ENCODE results near the gene ITCH. TPM values are rescaled to one million over a fixed set of nuclear protein-coding genes. Genes with fewer than 3 reads are reported as not detected.

ITCH gene
- polyA plus RNA-seq, 3 donors = 13.3 to 26.6 (median 19.9) TPM

GRCh38 chr20:34559311-34560140 lies 196.5 kb downstream of the ITCH start:
- H2AFZ ChIP-seq (ENCODE audit: insufficient read depth, low read depth, low read length, poor library complexity, severe bottlenecking) = no peak overlapping the region
- H4K20me1 ChIP-seq (ENCODE audit: insufficient read depth, low read length) = no peaks in the 10 kb centered on the region
- no peaks in the 10 kb centered on the region for H3K27me3 ChIP-seq (ENCODE audit: control insufficient read depth in 2 of 2, insufficient read depth in 2 of 2, low read length in 2 of 2)
- peaks cover 3% of the 10 kb centered on the region in 2 donors for H3K36me3 Mint-ChIP-seq
- no peak overlapping the region for H3K4me3 ChIP-seq (replicated peaks in 1 of 3; ENCODE audit: low read depth in 2 of 3, low read length in 3 of 3)
- H3K79me2 ChIP-seq (ENCODE audit: insufficient read depth, low read length) = no peaks in the 10 kb centered on the region
- no peak overlapping the region for H3K27ac ChIP-seq (ENCODE audit: low read depth in 1 of 2, low read length in 2 of 2)
- 91% methylated on average over 37 of the region's 43 CpGs for WGBS (ENCODE audit: insufficient coverage)
- no peak for TF ChIP-seq CTCF (IDR thresholded peaks at IDR 0.05)
- peak overlapping the region in 6 of 7 donors; percentile 30 to 90 (median 52) for H3K27ac Mint-ChIP-seq
- no peak overlapping the region for H3K4me2 ChIP-seq (replicated peaks; ENCODE audit: extremely low read depth, low read length, poor library complexity, severe bottlenecking)
- peaks cover 7 to 16% of the 10 kb centered on the region in 2 donors for H3K4me1 ChIP-seq (ENCODE audit: control insufficient read depth in 1 of 2, insufficient read depth in 2 of 2, low read length in 2 of 2)
- H3K27me3 Mint-ChIP-seq (ENCODE audit: low read depth in 3 of 3) = peaks cover 0 to 2% (median 0%) of the 10 kb centered on the region in 3 donors
- peaks cover 5% of the 10 kb centered on the region for H3K4me1 Mint-ChIP-seq
- intact Hi-C loops (cut with micrococcal nuclease) = loop anchor here (2.0 to 5.0 kb wide), 2 partner anchors 145 to 148 kb away; partner anchors contain the start of gene TP53INP2 (in 1 of the 2)
- H3K9me3 ChIP-seq (replicated peaks in 1 of 2; ENCODE audit: control insufficient read depth in 1 of 2, insufficient read depth in 1 of 2, low read length in 2 of 2) = no peaks in the 10 kb centered on the region
- DNase-seq = no peak
- H3K36me3 ChIP-seq (replicated peaks in 1 of 2; ENCODE audit: control insufficient read depth in 1 of 2, insufficient read depth in 2 of 2, low read length in 2 of 2) = no peaks in the 10 kb centered on the region
- H3K9ac ChIP-seq (ENCODE audit: insufficient read depth, low read length, poor library complexity, severe bottlenecking) = no peak overlapping the region
- H3K9me3 Mint-ChIP-seq = peaks cover 0 to 1% (median 0%) of the 10 kb centered on the region in 7 donors
- H3K4me3 Mint-ChIP-seq = peak overlapping the region in 1 of 2 donors; percentile 60

- no peak overlapping the region for H3K4me3 Mint-ChIP-seq
- no peak for DNase-seq
- TF ChIP-seq CTCF (IDR thresholded peaks at IDR 0.05) = no peak
- Histone ChIP-seq H3K4me2 (replicated peaks; ENCODE audit: extremely low read depth, low read length, poor library complexity, severe bottlenecking) (no peak overlapping the region), H3K9me3 (replicated peaks in 1 of 2; ENCODE audit: control insufficient read depth in 1 of 2, insufficient read depth in 1 of 2, low read length in 2 of 2) (no peaks in the 10 kb centered on the region), H3K27me3 (ENCODE audit: control insufficient read depth in 2 of 2, insufficient read depth in 2 of 2, low read length in 2 of 2) (no peaks in the 10 kb centered on the region), H3K4me1 (ENCODE audit: control insufficient read depth in 1 of 2, insufficient read depth in 2 of 2, low read length in 2 of 2) (peaks cover 7 to 16% of the 10 kb centered on the region in 2 donors), H3K27ac (ENCODE audit: low read depth in 1 of 2, low read length in 2 of 2) (peak overlapping the region in 1 of 2 donors; percentile 8), H3K4me3 (replicated peaks in 1 of 3; ENCODE audit: low read depth in 2 of 3, low read length in 3 of 3) (no peak overlapping the region), H3K79me2 (ENCODE audit: insufficient read depth, low read length) (no peaks in the 10 kb centered on the region), H3K9ac (ENCODE audit: insufficient read depth, low read length, poor library complexity, severe bottlenecking) (no peak overlapping the region), H4K20me1 (ENCODE audit: insufficient read depth, low read length) (no peaks in the 10 kb centered on the region), H2AFZ (ENCODE audit: insufficient read depth, low read depth, low read length, poor library complexity, severe bottlenecking) (no peak overlapping the region), H3K36me3 (replicated peaks in 1 of 2; ENCODE audit: control insufficient read depth in 1 of 2, insufficient read depth in 2 of 2, low read length in 2 of 2) (no peaks in the 10 kb centered on the region)
- WGBS (ENCODE audit: insufficient coverage) = 93% methylated on average over 4 of the region's 12 CpGs
- H3K9me3 Mint-ChIP-seq = peaks cover 0 to 1% (median 0%) of the 10 kb centered on the region in 7 donors
- peaks cover 3% of the 10 kb centered on the region in 2 donors for H3K36me3 Mint-ChIP-seq
- intact Hi-C loops (cut with micrococcal nuclease) = loop anchor here in 1 of 2 donors (5.0 kb wide), 1 partner anchor 147 kb away; no protein-coding TSS in a partner anchor
- peaks cover 0 to 2% (median 0%) of the 10 kb centered on the region in 3 donors for H3K27me3 Mint-ChIP-seq (ENCODE audit: low read depth in 3 of 3)
- H3K27ac Mint-ChIP-seq = peak overlapping the region in 3 of 7 donors; percentile 10 to 90 (median 30)
- H3K4me1 Mint-ChIP-seq = peaks cover 5% of the 10 kb centered on the region
Measured at GRCh38 chr20:34560141-34560523, 197.1 kb downstream of the ITCH start.
